GM18951 (cell line): ENCODE measurements around the gene DOCK1.

Experiments
- POLR2A ChIP-seq: IDR thresholded peaks from 4 replicates; pipeline ENCODE4 v1.6.1; 2011; ENCODE audit warnings: mild to moderate bottlenecking; ENCODE audit not compliant: insufficient read length, insufficient read depth; ENCODE audit errors: extremely low read depth
- in situ Hi-C: fragments of 300-500 bp; cut with MboI; formaldehyde crosslinking; loops from one replicate; pipeline ENCODE4 v1.12.0; 2022; ENCODE audit warnings: low sequenced_read_pairs, mixed read lengths, inconsistent platforms; ENCODE audit not compliant: unreplicated experiment

DOCK1 gene

GRCh38 chr10:127146661-127147060 lies 241.4 kb downstream of the DOCK1 start:
- in situ Hi-C loops = no loop called here

GRCh38 chr10:127148066-127148932 lies 243.1 kb downstream of the DOCK1 start:
- no peak for TF ChIP-seq POLR2A
- in situ Hi-C loops = no loop called here

More at GRCh38 chr10:127146661-127147060, 241.4 kb downstream of the DOCK1 start:
- TF ChIP-seq POLR2A = no peak

- no peak for TF ChIP-seq POLR2A
- in situ Hi-C loops = no loop called here
These were observed 243.6 kb downstream of the DOCK1 start for GRCh38 chr10:127148933-127149220.

- in situ Hi-C loops = no loop called here
- TF ChIP-seq POLR2A = no peak
These were observed 244.4 kb downstream of the DOCK1 start for GRCh38 chr10:127149501-127150081.

GRCh38 chr10:127150136-127150535 lies 244.9 kb downstream of the DOCK1 start:
- TF ChIP-seq POLR2A = no peak
- in situ Hi-C loops = no loop called here

- in situ Hi-C loops = no loop called here
- TF ChIP-seq POLR2A = no peak
These were observed 246.3 kb downstream of the DOCK1 start for GRCh38 chr10:127151541-127151940.

GRCh38 chr10:127151981-127152699 lies 246.9 kb downstream of the DOCK1 start:
- no peak for TF ChIP-seq POLR2A
- in situ Hi-C loops = no loop called here

- no peak for TF ChIP-seq POLR2A
- in situ Hi-C loops = no loop called here
These were observed 248.0 kb downstream of the DOCK1 start for GRCh38 chr10:127153181-127153580.

- in situ Hi-C loops = no loop called here
- no peak for TF ChIP-seq POLR2A
These were observed 249.8 kb downstream of the DOCK1 start for GRCh38 chr10:127154831-127155620.

- TF ChIP-seq POLR2A = no peak
- in situ Hi-C loops = no loop called here
These were observed 251.9 kb downstream of the DOCK1 start for GRCh38 chr10:127157089-127157488.

GRCh38 chr10:127157506-127158200 lies 252.4 kb downstream of the DOCK1 start:
- in situ Hi-C loops = no loop called here
- no peak for TF ChIP-seq POLR2A

GRCh38 chr10:127158662-127159061 lies 253.4 kb downstream of the DOCK1 start:
- in situ Hi-C loops = no loop called here
- no peak for TF ChIP-seq POLR2A
